HEK293 (cell line): ENCODE measurements around the gene VWA5A.

ENCODE experiments used
- CTCF ChIP-seq: fragments of 450-650 bp; formaldehyde crosslinking; IDR thresholded peaks from 2 replicates; pipeline ENCODE4 v1.5.1; 2016; ENCODE audit warnings: missing biosample characterization, missing genetic modification characterization
- KLF1 ChIP-seq: fragments of 450-650 bp; formaldehyde crosslinking; IDR thresholded peaks from 2 replicates; pipeline ENCODE4 v1.5.1; 2016; ENCODE audit warnings: missing biosample characterization, missing genetic modification characterization
- KLF8 ChIP-seq: fragments of 450-650 bp; formaldehyde crosslinking; IDR thresholded peaks from 2 replicates; pipeline ENCODE4 v1.5.1; 2016; ENCODE audit warnings: missing biosample characterization, missing genetic modification characterization
- SETDB1 ChIP-seq: IDR thresholded peaks from one replicate; pipeline ENCODE4 v1.6.1; 2017; ENCODE audit warnings: mild to moderate bottlenecking, low read length, moderate library complexity, mixed read lengths; ENCODE audit not compliant: insufficient read length
- TCF7L2 ChIP-seq: IDR thresholded peaks from 2 replicates; pipeline ENCODE4 v1.6.1; 2011; ENCODE audit warnings: low read depth, mild to moderate bottlenecking, inconsistent platforms, low read length, moderate library complexity, borderline replicate concordance
- YY1 ChIP-seq: fragments of 450-650 bp; formaldehyde crosslinking; IDR thresholded peaks from 2 replicates; pipeline ENCODE4 v1.5.1; 2018; ENCODE audit warnings: missing biosample characterization, missing genetic modification characterization
- ZNF121 ChIP-seq: fragments of 450-650 bp; formaldehyde crosslinking; IDR thresholded peaks from 2 replicates; pipeline ENCODE4 v1.5.1; 2016; ENCODE audit warnings: missing biosample characterization, missing genetic modification characterization
- ZNF18 ChIP-seq: fragments of 450-650 bp; formaldehyde crosslinking; IDR thresholded peaks from 2 replicates; pipeline ENCODE4 v1.5.1; 2016; ENCODE audit warnings: missing biosample characterization, missing genetic modification characterization
- ZNF202 ChIP-seq: fragments of 450-650 bp; formaldehyde crosslinking; IDR thresholded peaks from 2 replicates; pipeline ENCODE4 v1.5.1; 2016; ENCODE audit warnings: missing biosample characterization, missing genetic modification characterization, borderline replicate concordance
- ZNF248 ChIP-seq: fragments of 450-650 bp; formaldehyde crosslinking; IDR thresholded peaks from 2 replicates; pipeline ENCODE4 v1.5.1; 2017; ENCODE audit warnings: missing biosample characterization, missing genetic modification characterization
- ZNF530 ChIP-seq: fragments of 450-650 bp; formaldehyde crosslinking; IDR thresholded peaks from 2 replicates; pipeline ENCODE4 v1.5.1; 2016; ENCODE audit warnings: low read depth, missing biosample characterization, missing genetic modification characterization
- ZNF555 ChIP-seq: fragments of 450-650 bp; formaldehyde crosslinking; conservative IDR thresholded peaks from 2 replicates; pipeline ENCODE4 v1.5.1; 2017; ENCODE audit warnings: missing biosample characterization, mild to moderate bottlenecking, missing genetic modification characterization, inconsistent platforms
- ZNF629 ChIP-seq: fragments of 450-650 bp; formaldehyde crosslinking; IDR thresholded peaks from 2 replicates; pipeline ENCODE4 v1.5.1; 2017; ENCODE audit warnings: missing biosample characterization, missing genetic modification characterization
- TF ChIP-seq, protein P1 (sequence below): fragments of 450-650 bp; formaldehyde crosslinking; IDR thresholded peaks from 2 replicates; pipeline ENCODE4 v1.5.1; 2016; ENCODE audit warnings: missing biosample characterization, missing genetic modification characterization

DNA sequence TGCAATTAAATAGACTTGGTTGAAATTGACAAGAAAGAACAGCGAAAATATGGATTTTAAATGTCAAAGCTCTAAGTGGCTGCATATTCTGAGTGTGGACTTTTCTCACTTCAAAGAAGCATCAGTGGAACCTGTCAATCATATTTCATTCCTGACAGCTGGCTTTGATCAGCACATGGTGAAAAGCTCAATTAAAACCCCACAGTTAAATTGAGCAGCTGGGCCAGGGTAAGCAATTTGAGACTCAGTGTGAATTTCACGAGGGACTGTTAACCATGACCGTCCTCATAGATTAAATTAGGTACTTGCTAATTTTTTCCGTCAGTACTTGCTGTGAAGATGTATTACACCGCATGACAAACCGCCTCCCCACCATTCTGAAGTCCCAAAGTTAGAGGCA, 56.9 kb downstream of the VWA5A start:
- no peak for TF ChIP-seq CTCF (tag by site-specific recombination)
- no peak for TF ChIP-seq ZNF202 (tag by site-specific recombination)
- TF ChIP-seq ZNF629, result no peak
- no peak for TF ChIP-seq ZNF530 (tag by site-specific recombination)
- no peak for TF ChIP-seq ZNF18 (tag by site-specific recombination)
- TF ChIP-seq, protein P1, sequence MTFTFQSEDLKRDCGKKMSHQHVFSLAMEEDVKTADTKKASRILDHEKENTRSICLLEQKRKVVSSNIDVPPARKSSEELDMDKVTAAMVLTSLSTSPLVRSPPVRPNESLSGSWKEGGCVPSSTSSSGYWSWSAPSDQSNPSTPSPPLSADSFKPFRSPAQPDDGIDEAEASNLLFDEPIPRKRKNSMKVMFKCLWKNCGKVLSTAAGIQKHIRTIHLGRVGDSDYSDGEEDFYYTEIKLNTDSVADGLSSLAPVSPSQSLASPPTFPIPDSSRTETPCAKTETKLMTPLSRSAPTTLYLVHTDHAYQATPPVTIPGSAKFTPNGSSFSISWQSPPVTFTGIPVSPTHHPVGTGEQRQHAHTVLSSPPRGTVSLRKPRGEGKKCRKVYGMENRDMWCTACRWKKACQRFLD (tag by site-specific recombination), result no peak
- no peak for TF ChIP-seq ZNF555 (tag by site-specific recombination)
- TF ChIP-seq YY1 (tag by site-specific recombination), result no peak
- TF ChIP-seq ZNF121 (tag by site-specific recombination), result no peak
- no peak for TF ChIP-seq ZNF248 (tag by site-specific recombination)
- TF ChIP-seq TCF7L2, result no peak
- no peak for TF ChIP-seq KLF8 (tag by site-specific recombination)
- TF ChIP-seq KLF1 (tag by site-specific recombination), result no peak
- TF ChIP-seq SETDB1, result no peak
